Renal pelvis (tissue), 12 donors: ENCODE measurements around the gene UBXN4. TPM values are rescaled to one million over a fixed set of nuclear protein-coding genes. Genes with fewer than 3 reads are reported as not detected.
A peak's percentile ranks its signal among the peaks of the same experiment; 100 is the strongest.
"Not testable (repeated sequence)": the region's sequence is repeated elsewhere in the genome, so short reads cannot be mapped to it uniquely, and the experiment has no call there.

Experiments
- DNase-seq: peaks from one replicate; pipeline ENCODE4 v3.0.0-alpha.2; 2013
- long read RNA-seq, 16 experiments: transcript quantifications; one replicate each; lab custom pipeline, GENCODE V29; 2026
- polyA plus RNA-seq, 3 donors: library from polyadenylated mRNA; unstranded; fragments of 120-200 nt; gene quantifications; one replicate each; pipeline ENCODE4 v1.2.1, GENCODE V29; 2013; ENCODE audit not compliant: insufficient read length in 3 of 3

UBXN4 gene
- 100 to 1,000 TPM; 133 to 157 (median 147) TPM for polyA plus RNA-seq
- long read RNA-seq, donor 1, full-length matches to known transcripts = 13 of 81 reads
- long read RNA-seq, donor 1, partial matches to known transcripts = 68 of 81 reads
- long read RNA-seq, donor 1, other reads (novel, unspliced or antisense) = 0 of 81 reads
- long read RNA-seq, donor 2, full-length matches to known transcripts = 16 of 43 reads
- long read RNA-seq, donor 2, partial matches to known transcripts = 27 of 43 reads
- long read RNA-seq, donor 2, other reads (novel, unspliced or antisense) = 0 of 43 reads
- long read RNA-seq, donor 3, full-length matches to known transcripts = 11 of 41 reads
- long read RNA-seq, donor 3, partial matches to known transcripts = 30 of 41 reads
- long read RNA-seq, donor 3, other reads (novel, unspliced or antisense) = 0 of 41 reads
- long read RNA-seq, donor 4, full-length matches to known transcripts = 17 of 64 reads
- long read RNA-seq, donor 4, partial matches to known transcripts = 47 of 64 reads
- long read RNA-seq, donor 4, other reads (novel, unspliced or antisense) = 0 of 64 reads
- long read RNA-seq, donor 5, full-length matches to known transcripts = 3 of 15 reads
- long read RNA-seq, donor 5, partial matches to known transcripts = 12 of 15 reads
- long read RNA-seq, donor 5, other reads (novel, unspliced or antisense) = 0 of 15 reads
- long read RNA-seq, donor 6, full-length matches to known transcripts = 17 of 57 reads
- long read RNA-seq, donor 6, partial matches to known transcripts = 40 of 57 reads
- long read RNA-seq, donor 6, other reads (novel, unspliced or antisense) = 0 of 57 reads
- long read RNA-seq, donor 7, full-length matches to known transcripts = 10 of 55 reads
- long read RNA-seq, donor 7, partial matches to known transcripts = 45 of 55 reads
- long read RNA-seq, donor 7, other reads (novel, unspliced or antisense) = 0 of 55 reads
- long read RNA-seq, donor 8, full-length matches to known transcripts = 7 of 20 reads
- long read RNA-seq, donor 8, partial matches to known transcripts = 13 of 20 reads
- long read RNA-seq, donor 8, other reads (novel, unspliced or antisense) = 0 of 20 reads
- long read RNA-seq, donor 9, full-length matches to known transcripts = 19 of 53 reads
- long read RNA-seq, donor 9, partial matches to known transcripts = 34 of 53 reads
- long read RNA-seq, donor 9, other reads (novel, unspliced or antisense) = 0 of 53 reads
- long read RNA-seq, donor 10, full-length matches to known transcripts = 2 of 38 reads
- long read RNA-seq, donor 10, partial matches to known transcripts = 31 of 38 reads
- long read RNA-seq, donor 10, other reads (novel, unspliced or antisense) = 5 of 38 reads
- long read RNA-seq, donor 11, full-length matches to known transcripts = 7 of 46 reads
- long read RNA-seq, donor 11, partial matches to known transcripts = 39 of 46 reads
- long read RNA-seq, donor 11, other reads (novel, unspliced or antisense) = 0 of 46 reads
- long read RNA-seq, donor 12, full-length matches to known transcripts = 19 of 90 reads
- long read RNA-seq, donor 12, partial matches to known transcripts = 63 of 90 reads
- long read RNA-seq, donor 12, other reads (novel, unspliced or antisense) = 8 of 90 reads
- long read RNA-seq, donor 13, full-length matches to known transcripts = 2 of 23 reads
- long read RNA-seq, donor 13, partial matches to known transcripts = 21 of 23 reads
- long read RNA-seq, donor 13, other reads (novel, unspliced or antisense) = 0 of 23 reads
- long read RNA-seq, donor 14 = 0 reads
- long read RNA-seq, donor 15, full-length matches to known transcripts = 14 of 66 reads
- long read RNA-seq, donor 15, partial matches to known transcripts = 46 of 66 reads
- long read RNA-seq, donor 15, other reads (novel, unspliced or antisense) = 6 of 66 reads
- long read RNA-seq, donor 16, full-length matches to known transcripts = 11 of 37 reads
- long read RNA-seq, donor 16, partial matches to known transcripts = 26 of 37 reads
- long read RNA-seq, donor 16, other reads (novel, unspliced or antisense) = 0 of 37 reads

DNA sequence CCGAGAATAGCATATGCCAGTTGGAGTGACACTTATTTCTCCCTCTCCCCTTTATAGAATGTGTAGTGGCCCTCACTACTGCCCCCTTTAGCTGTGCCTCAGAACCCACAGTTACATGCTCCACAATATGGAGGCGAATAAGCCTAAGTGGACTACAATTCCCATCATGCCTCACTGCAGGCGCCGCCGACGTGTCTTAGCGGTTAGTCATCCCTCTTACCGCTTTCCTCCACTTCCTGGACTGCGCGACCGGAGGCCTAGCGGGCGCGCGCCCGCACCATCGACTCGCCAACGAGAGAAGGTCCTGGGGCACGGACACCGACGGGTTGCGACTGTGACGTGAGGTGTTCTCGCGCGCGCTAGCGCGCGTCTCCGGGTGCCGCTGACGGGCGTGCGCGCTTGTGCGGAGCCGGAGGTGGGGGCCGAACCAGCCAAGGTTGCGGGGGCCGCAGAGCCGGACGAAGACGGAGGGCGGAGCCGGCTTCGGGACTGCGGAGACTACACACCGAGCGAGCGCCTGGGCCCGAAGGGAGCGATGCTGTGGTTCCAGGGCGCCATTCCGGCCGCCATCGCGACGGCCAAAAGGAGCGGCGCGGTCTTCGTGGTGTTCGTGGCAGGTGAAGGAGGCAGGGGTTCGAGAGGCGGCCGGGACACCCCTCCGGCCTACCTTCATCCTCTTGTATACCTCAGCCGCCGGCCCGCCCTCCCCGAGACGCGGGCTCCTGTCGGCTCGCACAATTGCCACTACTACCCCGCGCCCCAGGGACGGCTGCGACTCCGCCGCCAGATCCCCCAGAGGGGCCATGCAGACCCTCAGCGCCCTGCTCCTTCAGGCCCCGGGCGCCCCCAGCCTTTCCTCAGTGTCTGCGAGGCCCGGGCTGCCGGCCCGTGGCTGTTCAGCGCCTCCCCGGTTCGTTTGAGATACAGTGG lies at the start of gene UBXN4:
Gene UBXN4, plus strand, starts transcription at position 461 of the 930 bp plus-strand sequence. Its CDS starts 75 bp downstream, at position 536.
- DNase-seq = peak; percentile 98

- no peak for DNase-seq
Measured at GRCh38 chr2:135694711-135695110, 46.9 kb upstream of the UBXN4 start.

GRCh38 chr2:135698838-135699237 lies 42.8 kb upstream of the UBXN4 start:
- DNase-seq = no peak

DNA sequence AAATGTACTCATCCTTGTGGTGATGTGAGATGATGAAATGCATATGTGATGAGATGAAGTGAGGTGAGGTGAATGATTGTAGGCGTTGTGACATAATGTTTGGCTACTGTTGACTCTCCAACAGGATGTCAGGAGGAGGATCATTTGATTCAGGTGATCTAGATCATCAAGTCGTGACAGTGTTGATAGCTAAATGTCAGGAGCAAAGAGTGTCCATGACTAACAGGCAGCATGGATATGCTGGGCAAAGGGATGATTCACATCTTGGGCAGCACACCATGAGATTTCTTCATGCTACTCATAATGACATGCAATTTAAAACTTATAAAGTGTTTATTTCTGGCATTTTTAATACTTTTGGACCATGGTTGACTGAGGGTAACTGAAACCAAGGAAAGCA lies 40.2 kb upstream of the UBXN4 start:
- DNase-seq = no peak

GRCh38 chr2:135703300-135703699 lies 38.4 kb upstream of the UBXN4 start:
- DNase-seq = no peak

- not testable (repeated sequence) for DNase-seq
Measured at GRCh38 chr2:135704075-135704474, 37.6 kb upstream of the UBXN4 start.

GRCh38 chr2:135708159-135708558 lies 33.5 kb upstream of the UBXN4 start:
- DNase-seq = no peak

DNA sequence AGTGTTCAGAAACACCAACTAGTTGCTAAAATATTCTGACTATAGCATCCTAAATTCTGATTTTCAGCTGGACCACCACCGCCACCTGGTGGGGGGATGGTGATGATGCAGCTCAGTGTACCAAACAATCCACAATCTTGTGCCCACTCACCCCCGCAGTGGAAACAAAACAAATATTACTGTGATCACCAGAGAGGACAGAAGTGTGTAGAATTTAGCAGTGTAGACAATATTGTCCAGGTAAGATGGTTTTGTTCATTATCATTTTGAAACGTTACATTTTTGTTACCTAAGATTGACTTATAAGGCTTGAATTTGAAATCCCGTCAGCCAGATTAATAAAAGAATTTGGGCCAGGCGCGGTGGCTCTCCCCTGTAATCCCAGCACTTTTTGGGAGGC lies 31.7 kb upstream of the UBXN4 start:
- DNase-seq = peak; percentile 34

- DNase-seq = not testable (repeated sequence)
Measured at GRCh38 chr2:135715086-135715485, 26.6 kb upstream of the UBXN4 start.

DNA sequence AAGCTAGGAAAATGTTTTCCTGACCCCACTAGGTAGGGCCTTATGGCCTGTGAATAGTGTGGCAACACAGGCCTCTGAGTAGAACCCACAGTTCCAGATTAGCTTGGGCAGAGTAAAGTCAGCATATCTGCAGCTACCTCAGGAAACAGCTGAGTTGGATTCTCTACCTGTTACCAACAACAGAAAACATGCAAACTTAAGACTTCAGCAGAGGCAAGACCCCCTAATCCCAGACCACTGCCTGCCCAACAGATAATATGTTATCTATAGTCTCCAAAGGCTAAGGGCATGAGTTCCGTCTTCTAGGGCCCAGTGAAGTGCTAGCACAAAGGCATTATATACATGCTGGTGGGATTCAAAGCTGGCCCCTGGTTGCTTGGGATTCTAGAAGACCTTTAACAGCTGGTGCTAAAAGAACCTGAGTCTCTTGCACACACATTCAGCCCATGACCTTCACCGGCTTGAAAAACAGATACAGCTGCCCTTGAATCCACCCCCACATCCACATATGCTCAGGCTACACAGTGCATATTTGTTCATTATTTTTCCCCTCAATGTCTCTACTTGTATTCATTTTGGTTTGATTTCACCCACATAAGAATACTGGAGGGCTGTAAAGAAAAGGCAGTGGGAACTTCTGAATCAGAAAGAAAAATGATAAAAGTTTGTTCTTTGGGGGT lies 13.5 kb upstream of the UBXN4 start:
- DNase-seq = no peak

DNA sequence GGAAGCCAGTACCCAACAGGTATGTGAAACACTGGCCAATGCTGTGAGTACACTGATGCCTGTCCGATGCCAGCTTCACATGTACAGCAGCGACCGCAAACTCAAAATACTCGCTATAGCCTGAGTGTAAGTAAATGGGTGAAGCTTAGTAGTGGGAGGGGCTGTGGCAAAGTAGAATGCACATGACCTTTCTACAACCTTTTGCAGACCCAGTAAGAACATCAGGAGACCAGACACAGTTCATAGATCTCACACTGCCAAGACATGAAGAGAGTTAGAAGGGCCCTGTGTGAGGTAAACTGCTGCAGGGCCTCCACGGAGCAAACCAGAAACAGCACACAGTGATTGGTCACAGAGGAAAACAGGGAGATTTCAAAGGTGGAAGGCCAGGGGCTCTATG lies 9.1 kb upstream of the UBXN4 start:
- no peak for DNase-seq

DNA sequence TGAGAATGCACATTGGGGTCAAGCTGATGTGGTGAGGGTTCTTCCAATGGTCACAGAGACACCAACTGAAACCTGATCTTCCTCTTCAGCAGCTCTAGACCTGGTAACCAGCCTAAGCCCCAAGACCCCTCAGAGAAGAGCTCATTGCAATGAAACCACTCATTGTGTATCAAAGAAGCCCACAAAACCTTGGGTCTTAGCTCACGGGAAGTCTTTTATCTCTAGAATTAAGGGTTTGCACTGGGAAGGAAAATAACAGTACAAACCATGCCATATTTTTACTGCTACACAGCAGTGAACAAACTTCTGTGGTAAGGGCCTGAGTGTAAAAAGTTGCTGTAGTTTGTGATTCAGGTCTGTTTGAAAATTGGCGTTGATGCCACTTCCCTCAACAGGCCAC lies 8.6 kb upstream of the UBXN4 start:
- DNase-seq = no peak

- no peak for DNase-seq
Measured at GRCh38 chr2:135736546-135736945, 5.1 kb upstream of the UBXN4 start.

GRCh38 chr2:135740206-135740605 lies 1.4 kb upstream of the UBXN4 start:
- no peak for DNase-seq

- no peak for DNase-seq
Measured at GRCh38 chr2:135741043-135741394, 636 bp upstream of the UBXN4 start.

DNA sequence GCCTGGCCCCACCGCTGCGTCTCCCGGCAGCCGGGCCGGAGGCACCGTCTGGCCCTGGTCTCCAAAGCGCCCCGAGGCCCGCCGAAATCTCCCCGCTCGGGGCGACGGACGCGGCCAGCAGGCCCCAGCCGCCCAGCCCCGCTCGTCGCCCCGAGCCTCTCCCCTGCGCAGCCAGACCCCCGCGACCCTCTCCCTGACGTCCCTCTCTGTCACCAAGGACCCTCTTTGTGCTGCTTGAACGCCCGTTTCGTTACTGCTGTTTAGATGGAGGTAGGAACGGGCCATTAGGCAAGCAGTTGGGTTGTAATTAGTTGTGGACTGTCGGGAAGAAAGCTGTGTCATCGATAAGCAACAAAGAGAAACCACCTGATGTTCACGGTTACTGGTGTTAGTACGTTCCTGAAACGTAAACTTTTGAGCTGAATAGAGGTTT lies 686 bp downstream of the UBXN4 start:
- peak; percentile 65 for DNase-seq

GRCh38 chr2:135743860-135744259 lies 2.2 kb downstream of the UBXN4 start:
- no peak for DNase-seq

DNA sequence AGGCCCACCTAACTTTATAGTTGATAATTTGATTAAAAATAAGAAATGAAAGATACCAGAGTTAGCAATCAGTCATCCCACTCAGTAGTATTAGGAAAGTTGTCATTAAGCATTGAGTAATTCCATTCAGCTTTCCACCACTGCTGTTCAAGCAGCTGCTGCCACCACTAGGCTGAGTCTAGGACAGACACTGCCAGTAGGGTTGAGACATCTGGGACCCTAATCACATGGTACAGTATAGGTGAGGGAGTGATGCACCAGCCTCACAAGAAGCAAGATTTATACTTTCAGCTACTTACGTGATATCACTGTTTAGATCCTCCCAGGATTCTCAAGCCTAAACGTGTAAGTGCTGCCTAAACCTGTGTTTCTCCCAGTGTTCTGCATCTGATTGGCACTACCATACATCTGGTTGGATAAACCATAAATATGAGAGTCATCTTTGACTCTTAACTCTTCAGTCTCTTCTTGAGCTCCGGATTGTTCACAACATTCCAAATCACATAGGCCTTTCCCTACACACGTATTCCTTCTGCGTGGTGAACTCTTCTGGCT lies 3.2 kb downstream of the UBXN4 start:
- no peak for DNase-seq
